ENCODE data around the gene KRTAP6-1. TPM values are rescaled to one million over a fixed set of nuclear protein-coding genes. Genes with fewer than 3 reads are reported as not detected.

Gene KRTAP6-1
- total and polyA plus RNA-seq, 10 of the 15 experiments (the other 5 are each of a cell fraction or from before 2014, with no cell fraction given), result 0.16 TPM; not detected in 9

GRCh38 chr21:30623362-30623761, 9.6 kb upstream of the KRTAP6-1 start:
- SMC1A ChIA-PET (ENCODE audit: uncharacterized antibody, unreplicated experiment), result no interaction called here
- intact Hi-C loops (cut with micrococcal nuclease; ENCODE audit: unreplicated experiment), result no loop called here
- TF ChIP-seq CBX3 (IDR thresholded peaks at IDR 0.05; ENCODE audit: borderline replicate concordance, low read depth) (no peak), BCL11A (IDR thresholded peaks at IDR 0.05; ENCODE audit: low read depth, low read length) (no peak)
- in situ Hi-C loops (cut with MboI), result no loop called here
- no peaks in the 10 kb centered on the region for H4K20me1 ChIP-seq (ENCODE audit: control insufficient read depth, insufficient read depth)
- H2AFZ ChIP-seq (ENCODE audit: control insufficient read depth, low read depth, low read length), result no peak overlapping the region
- FAIRE-seq, result no peak
- no peak for ATAC-seq
- H3K27me3 ChIP-seq (replicated peaks in 1 of 2; ENCODE audit: control insufficient read depth in 2 of 2, insufficient read depth in 2 of 2, low read length in 1 of 2), result no peaks in the 10 kb centered on the region
- no peaks in the 10 kb centered on the region; the same call in 2 of the 3 replicates for H3K9me3 ChIP-seq (replicated peaks; ENCODE audit: control insufficient read depth, insufficient read depth, low read length)
- RAD21 ChIA-PET (ENCODE audit: unreplicated experiment), result interaction anchor here (0.8 kb wide), 1 partner anchor 13 kb away, joined by 3 read pairs; no protein-coding TSS in a partner anchor
- CTCF ChIA-PET, result no interaction called here
- no peak for DNase-seq (ENCODE audit: low read depth, low spot score)
- no peak overlapping the region for H3K4me2 ChIP-seq (ENCODE audit: control insufficient read depth, insufficient read depth)
- no peak overlapping the region for H3K9ac ChIP-seq (ENCODE audit: control insufficient read depth, insufficient read depth, low read length)
- H3K79me2 ChIP-seq (ENCODE audit: control insufficient read depth, insufficient read depth, low read length), result no peaks in the 10 kb centered on the region
- WGBS (ENCODE audit: insufficient coverage, insufficient replicate concordance, low lambda C conversion rate, missing lambda C conversion rate), result 7% methylated on average over 3 of the region's 3 CpGs
- H3K4me1 ChIP-seq (ENCODE audit: control insufficient read depth, insufficient read depth, low read length), result no peaks in the 10 kb centered on the region
- H3K4me3 ChIP-seq, result no peak overlapping the region
- BruUV-seq (replicated peaks), result no TSS peak
- POLR2A ChIA-PET, result no interaction called here
- no peak overlapping the region for H3K27ac ChIP-seq (ENCODE audit: control insufficient read depth, insufficient read depth)
- no peaks in the 10 kb centered on the region for H3K36me3 ChIP-seq (ENCODE audit: control insufficient read depth in 2 of 2, insufficient read depth in 2 of 2, low read length in 1 of 2)

GRCh38 chr21:30620522-30620921, 6.8 kb upstream of the KRTAP6-1 start, which contains the start of gene KRTAP20-4:
TSS of gene KRTAP20-4 (plus strand) at chr21:30620627.
- in situ Hi-C loops (cut with MboI) (no loop called here), intact Hi-C loops (cut with micrococcal nuclease; ENCODE audit: unreplicated experiment) (no loop called here)
- no TSS peak for BruUV-seq (replicated peaks)
- Histone ChIP-seq H3K4me1 (ENCODE audit: control insufficient read depth, insufficient read depth, low read length) (no peaks in the 10 kb centered on the region), H2AFZ (ENCODE audit: control insufficient read depth, low read depth, low read length) (no peak within 1 kb of the TSS), H3K36me3 (ENCODE audit: control insufficient read depth in 2 of 2, insufficient read depth in 2 of 2, low read length in 1 of 2) (no peaks in the 10 kb centered on the region), H3K27ac (ENCODE audit: control insufficient read depth, insufficient read depth) (no peak within 1 kb of the TSS), H3K9me3 (replicated peaks; ENCODE audit: control insufficient read depth, insufficient read depth, low read length) (no peaks in the 10 kb centered on the region; the same call in 2 of the 3 replicates), H4K20me1 (ENCODE audit: control insufficient read depth, insufficient read depth) (no peaks in the 10 kb centered on the region), H3K9ac (ENCODE audit: control insufficient read depth, insufficient read depth, low read length) (no peak within 1 kb of the TSS), H3K27me3 (replicated peaks in 1 of 2; ENCODE audit: control insufficient read depth in 2 of 2, insufficient read depth in 2 of 2, low read length in 1 of 2) (no peaks in the 10 kb centered on the region), H3K4me2 (ENCODE audit: control insufficient read depth, insufficient read depth) (no peak within 1 kb of the TSS), H3K4me3 (no peak within 1 kb of the TSS), H3K79me2 (ENCODE audit: control insufficient read depth, insufficient read depth, low read length) (no peaks in the 10 kb centered on the region)
- WGBS (ENCODE audit: insufficient coverage, insufficient replicate concordance, low lambda C conversion rate, missing lambda C conversion rate), result 14% methylated on average over 3 of the region's 3 CpGs
- ChIA-PET POLR2A (no interaction called here), SMC1A (ENCODE audit: uncharacterized antibody, unreplicated experiment) (no interaction called here), RAD21 (ENCODE audit: unreplicated experiment) (no interaction called here), CTCF (no interaction called here)
- ATAC-seq (no peak), FAIRE-seq (no peak), DNase-seq (ENCODE audit: low read depth, low spot score) (no peak)
- TF ChIP-seq HDAC2 (IDR thresholded peaks at IDR 0.05) (no peak), ZNF207 (IDR thresholded peaks at IDR 0.05; ENCODE audit: borderline replicate concordance) (no peak), ZNF622 (IDR thresholded peaks at IDR 0.05) (no peak), RBBP5 (conservative IDR thresholded peaks at IDR 0.05) (no peak), BRCA1 (IDR thresholded peaks at IDR 0.05; ENCODE audit: low read depth, low read length) (no peak), SMAD5 (IDR thresholded peaks at IDR 0.05; ENCODE audit: low read depth) (no peak), JUND (IDR thresholded peaks at IDR 0.05; ENCODE audit: low read depth, low read length) (no peak), RUNX3 (IDR thresholded peaks at IDR 0.05; ENCODE audit: low read length) (no peak), CHD2 (IDR thresholded peaks at IDR 0.05; ENCODE audit: borderline replicate concordance, low read depth, low read length) (no peak), KLF5 (IDR thresholded peaks at IDR 0.05; ENCODE audit: partially characterized antibody) (no peak), ZBTB4 (CRISPR knock-in tag; IDR thresholded peaks at IDR 0.05) (no peak), FOXK2 (IDR thresholded peaks at IDR 0.05) (no peak), MEF2B (IDR thresholded peaks at IDR 0.05; ENCODE audit: partially characterized antibody, poor library complexity, severe bottlenecking) (no peak), TARDBP (IDR thresholded peaks at IDR 0.05; ENCODE audit: borderline replicate concordance) (no peak), NFXL1 (IDR thresholded peaks at IDR 0.05; ENCODE audit: borderline replicate concordance) (no peak)

All from GM12878 (cell line).